Gastrocnemius medialis (tissue), 4 donors: Measurements from ENCODE around the gene AUTS2. TPM values are rescaled to one million over a fixed set of nuclear protein-coding genes. Genes with fewer than 3 reads are reported as not detected.

Experiments
- ATAC-seq, 2 donors: fragments of 150-250 bp; one replicate each; pipeline ENCODE4 v1.9.1; 2016
- DNase-seq, 2 donors: peaks; one replicate each; pipeline ENCODE4 v3.0.0-alpha.2; 2019
- H3K27ac ChIP-seq, 4 donors: fragments of 200-600 bp; sonication (generic); 1 replicate in 1 of 4; 2 replicates in 3 of 4; pipeline ENCODE4 v1.5.1; 2016 to 2018; ENCODE audit warnings: mild to moderate bottlenecking in 2 of 4, moderate library complexity in 1 of 4
- H3K27me3 ChIP-seq, 3 donors: fragments of 200-600 bp; sonication (generic) in 2 of 3; 1 replicate in 1 of 3; 2 replicates in 2 of 3; pipeline versions ENCODE4 v1.5.1 to v1.6.0; 2016 to 2019; ENCODE audit warnings: mild to moderate bottlenecking in 1 of 3, moderate library complexity in 1 of 3
- H3K36me3 ChIP-seq, 2 donors: fragments of 200-600 bp; sonication (generic) in 1 of 2; one replicate each; pipeline ENCODE4 v1.5.1; 2017 to 2018
- H3K4me1 ChIP-seq, 2 donors: fragments of 200-600 bp; sonication (generic) in 1 of 2; one replicate each; pipeline ENCODE4 v1.5.1; 2016 to 2017; ENCODE audit warnings: mild to moderate bottlenecking in 2 of 2
- H3K4me3 ChIP-seq, 4 donors: fragments of 200-600 bp; sonication (generic) in 3 of 4; 1 replicate in 1 of 4; 2 replicates in 3 of 4; pipeline ENCODE4 v1.5.1; 2016 to 2019; ENCODE audit warnings: mild to moderate bottlenecking in 2 of 4
- H3K9me3 ChIP-seq, 3 donors: fragments of 200-600 bp; sonication (generic) in 2 of 3; 1 replicate in 1 of 3; 2 replicates in 2 of 3; pipeline ENCODE4 v1.5.1; 2016 to 2019
- POLR2A ChIP-seq, 2 donors: fragments of 450-650 bp; IDR thresholded peaks; one replicate each; pipeline ENCODE4 v1.6.1; 2017; ENCODE audit warnings: antibody characterized with exemption in 2 of 2, mild to moderate bottlenecking in 2 of 2, moderate library complexity in 2 of 2
- in situ Hi-C, 4 donors: fragments of 200-750 bp; cut with MboI; loops; one replicate each; pipeline versions ENCODE4 v1.15.0 to v1.8.0; 2017; ENCODE audit warnings: low sequenced_read_pairs in 4 of 4
- intact Hi-C: fragments of 100-400 bp; cut with DNase I; formaldehyde crosslinking; loops from one replicate; pipeline ENCODE4 v1.15.1; 2023; ENCODE audit warnings: low total_unique reads
- total RNA-seq, 4 donors: library from RNA; depleted of rRNA; stranded (reverse); fragments of >200 nt; gene quantifications; one replicate each; pipeline versions ENCODE4 v1.1.0 to v1.2.3, GENCODE V29; 2016
- TF ChIP-seq, protein P1 (sequence below), 5 experiments: fragments of 450-650 bp in 3 of 5; fragments of 200-600 bp in 2 of 5; sonication (generic) in 2 of 5; IDR thresholded peaks in 4 of 5; conservative IDR thresholded peaks in 1 of 5; 1 replicate in 4 of 5; 2 replicates in 1 of 5; pipeline ENCODE4 v1.5.1; 2016 to 2019; ENCODE audit warnings: antibody characterized with exemption in 5 of 5, mild to moderate bottlenecking in 3 of 5, moderate library complexity in 3 of 5

The AUTS2 gene
- total RNA-seq, 4 donors from 2014 or later: 2.5 to 16.2 (median 8.5) TPM

GRCh38 chr7:70785427-70785826, 1187.2 kb downstream of the AUTS2 start:
- TF ChIP-seq, protein P1, sequence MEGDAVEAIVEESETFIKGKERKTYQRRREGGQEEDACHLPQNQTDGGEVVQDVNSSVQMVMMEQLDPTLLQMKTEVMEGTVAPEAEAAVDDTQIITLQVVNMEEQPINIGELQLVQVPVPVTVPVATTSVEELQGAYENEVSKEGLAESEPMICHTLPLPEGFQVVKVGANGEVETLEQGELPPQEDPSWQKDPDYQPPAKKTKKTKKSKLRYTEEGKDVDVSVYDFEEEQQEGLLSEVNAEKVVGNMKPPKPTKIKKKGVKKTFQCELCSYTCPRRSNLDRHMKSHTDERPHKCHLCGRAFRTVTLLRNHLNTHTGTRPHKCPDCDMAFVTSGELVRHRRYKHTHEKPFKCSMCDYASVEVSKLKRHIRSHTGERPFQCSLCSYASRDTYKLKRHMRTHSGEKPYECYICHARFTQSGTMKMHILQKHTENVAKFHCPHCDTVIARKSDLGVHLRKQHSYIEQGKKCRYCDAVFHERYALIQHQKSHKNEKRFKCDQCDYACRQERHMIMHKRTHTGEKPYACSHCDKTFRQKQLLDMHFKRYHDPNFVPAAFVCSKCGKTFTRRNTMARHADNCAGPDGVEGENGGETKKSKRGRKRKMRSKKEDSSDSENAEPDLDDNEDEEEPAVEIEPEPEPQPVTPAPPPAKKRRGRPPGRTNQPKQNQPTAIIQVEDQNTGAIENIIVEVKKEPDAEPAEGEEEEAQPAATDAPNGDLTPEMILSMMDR (IDR thresholded peaks at IDR 0.05 in 4 of 5, conservative IDR thresholded peaks at IDR 0.05 in 1 of 5): no peak
- TF ChIP-seq POLR2A (IDR thresholded peaks at IDR 0.05): no peak
- DNase-seq (no peak), ATAC-seq (no peak)
- in situ Hi-C loops: no loop called here
- Histone ChIP-seq H3K9me3 (no peaks in the 10 kb centered on the region), H3K27ac (no peak overlapping the region), H3K27me3 (no peaks in the 10 kb centered on the region), H3K4me3 (no peak overlapping the region), H3K4me1 (no peaks in the 10 kb centered on the region), H3K36me3 (peaks cover 3 to 80% of the 10 kb centered on the region in 2 donors)
- intact Hi-C loops: no loop called here

DNA sequence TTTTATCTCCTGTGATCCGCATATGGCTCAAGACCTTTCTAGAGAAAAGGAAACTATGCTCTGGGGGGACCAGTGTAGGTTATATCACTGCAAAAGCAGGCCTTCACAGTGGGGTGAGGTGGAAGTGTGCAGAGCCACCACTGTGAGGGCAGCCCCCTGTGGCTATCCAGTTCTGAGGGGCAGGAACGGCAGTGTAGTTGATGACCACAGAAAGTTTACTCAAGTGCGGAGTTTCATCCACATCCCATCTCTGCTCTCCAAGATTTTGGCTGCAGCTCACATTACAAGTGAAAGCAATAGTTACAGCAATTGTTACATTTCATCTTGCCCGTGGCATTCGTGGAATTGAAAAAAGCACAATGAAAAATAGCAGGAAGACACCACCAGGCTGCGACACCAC, 1187.8 kb downstream of the AUTS2 start:
- H3K4me1 ChIP-seq: no peaks in the 10 kb centered on the region
- in situ Hi-C loops: no loop called here
- peaks cover 3 to 85% of the 10 kb centered on the region in 2 donors for H3K36me3 ChIP-seq

GRCh38 chr7:70787286-70787685, 1189.0 kb downstream of the AUTS2 start:
- Histone ChIP-seq H3K27ac (no peak overlapping the region), H3K4me1 (no peaks in the 10 kb centered on the region), H3K27me3 (no peaks in the 10 kb centered on the region), H3K9me3 (no peaks in the 10 kb centered on the region), H3K36me3 (peaks cover 3 to 80% of the 10 kb centered on the region in 2 donors), H3K4me3 (no peak overlapping the region)
- in situ Hi-C loops (no loop called here), intact Hi-C loops (no loop called here)
- TF ChIP-seq, protein P1 (IDR thresholded peaks at IDR 0.05 in 4 of 5, conservative IDR thresholded peaks at IDR 0.05 in 1 of 5): no peak
- TF ChIP-seq POLR2A (IDR thresholded peaks at IDR 0.05): no peak
- ATAC-seq (no peak), DNase-seq (no peak)

More for the DNA sequence above, 1187.8 kb downstream of the AUTS2 start:
- DNase-seq (no peak), ATAC-seq (no peak)
- Histone ChIP-seq H3K9me3 (no peaks in the 10 kb centered on the region), H3K27ac (no peak overlapping the region), H3K27me3 (no peaks in the 10 kb centered on the region), H3K4me3 (no peak overlapping the region)
- TF ChIP-seq POLR2A (IDR thresholded peaks at IDR 0.05): no peak
- TF ChIP-seq, protein P1 (IDR thresholded peaks at IDR 0.05 in 4 of 5, conservative IDR thresholded peaks at IDR 0.05 in 1 of 5): no peak
- intact Hi-C loops: no loop called here

DNA sequence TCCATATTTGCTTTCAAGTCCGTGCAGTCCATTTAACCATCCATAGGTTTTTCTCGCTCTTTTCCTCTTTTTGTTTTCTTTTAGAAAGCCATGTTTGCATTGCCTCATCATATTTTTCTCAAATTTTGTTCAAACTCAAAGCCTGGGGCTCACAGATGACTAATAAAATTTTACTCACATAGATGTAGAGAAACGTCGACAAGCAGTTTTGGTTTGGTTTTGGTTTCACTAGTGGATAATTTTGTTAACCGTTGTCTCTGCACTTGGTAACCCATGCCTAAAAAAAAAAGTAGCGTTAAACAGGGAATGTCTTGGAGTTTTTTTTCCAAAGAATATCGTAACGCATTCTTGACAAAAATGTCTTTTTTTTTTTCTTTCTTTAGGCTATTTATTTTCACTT, 1189.5 kb downstream of the AUTS2 start:
- no peaks in the 10 kb centered on the region for H3K4me1 ChIP-seq
- TF ChIP-seq POLR2A (IDR thresholded peaks at IDR 0.05): no peak
- TF ChIP-seq, protein P1 (IDR thresholded peaks at IDR 0.05 in 4 of 5, conservative IDR thresholded peaks at IDR 0.05 in 1 of 5): no peak
- H3K36me3 ChIP-seq: peaks cover 3 to 76% of the 10 kb centered on the region in 2 donors
- H3K27me3 ChIP-seq: no peaks in the 10 kb centered on the region
- no peak overlapping the region for H3K4me3 ChIP-seq
- intact Hi-C loops: no loop called here
- in situ Hi-C loops: no loop called here
- H3K9me3 ChIP-seq: no peaks in the 10 kb centered on the region
- no peak for DNase-seq
- H3K27ac ChIP-seq: no peak overlapping the region
- no peak for ATAC-seq

DNA sequence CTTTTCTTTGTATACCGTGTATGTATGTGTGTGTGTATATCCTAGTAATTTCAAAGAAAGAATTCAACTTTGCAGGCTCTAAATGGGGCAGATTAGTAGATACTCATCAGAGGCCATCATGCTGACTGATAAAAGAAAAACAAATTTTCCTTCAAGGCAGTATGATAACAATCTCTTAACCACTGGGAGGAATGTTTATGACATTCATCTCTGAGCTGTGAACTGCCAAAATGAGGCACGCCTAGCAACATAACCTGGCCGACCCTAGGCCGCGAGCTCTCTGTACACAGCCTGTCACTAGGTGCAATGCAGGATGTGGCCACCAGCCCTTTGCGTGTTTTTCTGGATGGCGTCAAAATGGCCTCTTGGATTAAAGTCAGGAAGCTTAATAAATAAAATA, 1190.0 kb downstream of the AUTS2 start:
- in situ Hi-C loops (no loop called here), intact Hi-C loops (no loop called here)
- H3K27me3 ChIP-seq: no peaks in the 10 kb centered on the region
- no peaks in the 10 kb centered on the region for H3K9me3 ChIP-seq
- H3K4me3 ChIP-seq: no peak overlapping the region
- H3K4me1 ChIP-seq: no peaks in the 10 kb centered on the region
- no peak for DNase-seq
- peaks cover 3 to 72% of the 10 kb centered on the region in 2 donors for H3K36me3 ChIP-seq
- TF ChIP-seq, protein P1 (IDR thresholded peaks at IDR 0.05 in 4 of 5, conservative IDR thresholded peaks at IDR 0.05 in 1 of 5): no peak
- TF ChIP-seq POLR2A (IDR thresholded peaks at IDR 0.05): no peak
- no peak for ATAC-seq
- H3K27ac ChIP-seq: no peak overlapping the region
